Stimulated activated CD4-positive, alpha-beta T cell treated with anti-CD3 and anti-CD28 coated beads, TNF-alpha, amount 100 ng/mL, for 24 hours (primary cell): ENCODE data around the gene ERMP1.
"Not testable (repeated sequence)": the region's sequence is repeated elsewhere in the genome, so short reads cannot be mapped to it uniquely, and the experiment has no call there.

Experiments used
- DNase-seq, 3 experiments: peaks; one replicate each; pipeline ENCODE4 v3.0.0-alpha.2; 2020; ENCODE audit warnings: low read depth in 3 of 3

The ERMP1 gene

GRCh38 chr9:5832538-5833529 is at the start of gene ERMP1:
Gene ERMP1, minus strand, starts transcription at chr9:5833117. Its CDS starts 90 bp downstream, at chr9:5833027.
- DNase-seq, result peak; percentile 82 to 91 (median 84)

GRCh38 chr9:5882244-5883012 is 49.5 kb upstream of the ERMP1 start:
- not testable (repeated sequence) for DNase-seq

- DNase-seq, result no peak
These were observed 46.7 kb upstream of the ERMP1 start for GRCh38 chr9:5879419-5880181.

GRCh38 chr9:5876711-5877110 is 43.8 kb upstream of the ERMP1 start:
- no peak for DNase-seq

- DNase-seq, result no peak
These were observed 43.1 kb upstream of the ERMP1 start for GRCh38 chr9:5876026-5876425.

- DNase-seq, result no peak
These were observed 41.1 kb upstream of the ERMP1 start for GRCh38 chr9:5874048-5874447.

GRCh38 chr9:5873439-5873838 is 40.5 kb upstream of the ERMP1 start:
- DNase-seq, result no peak

GRCh38 chr9:5872511-5872910 is 39.6 kb upstream of the ERMP1 start:
- DNase-seq, result no peak

- no peak for DNase-seq
These were observed 38.9 kb upstream of the ERMP1 start for GRCh38 chr9:5871785-5872184.

- DNase-seq, result no peak
These were observed 37.8 kb upstream of the ERMP1 start for GRCh38 chr9:5870691-5871090.

- no peak for DNase-seq
These were observed 37.1 kb upstream of the ERMP1 start for GRCh38 chr9:5870020-5870339.

GRCh38 chr9:5869315-5870019 is 36.5 kb upstream of the ERMP1 start:
- DNase-seq, result peak in 1 of 3 experiments; percentile 33

- DNase-seq, result no peak
These were observed 35.3 kb upstream of the ERMP1 start for GRCh38 chr9:5868235-5868634.

- no peak for DNase-seq
These were observed 33.8 kb upstream of the ERMP1 start for GRCh38 chr9:5866685-5867084.

- DNase-seq, result no peak
These were observed 33.4 kb upstream of the ERMP1 start for GRCh38 chr9:5866272-5866671.

- DNase-seq, result no peak
These were observed 31.5 kb upstream of the ERMP1 start for GRCh38 chr9:5864446-5864845.

GRCh38 chr9:5863092-5863746 is 30.3 kb upstream of the ERMP1 start:
- DNase-seq, result no peak

- no peak for DNase-seq
These were observed 25.9 kb upstream of the ERMP1 start for GRCh38 chr9:5858833-5859232.

GRCh38 chr9:5857928-5858327 is 25.0 kb upstream of the ERMP1 start:
- DNase-seq, result no peak

- peak in 1 of 3 experiments; percentile 16 for DNase-seq
These were observed 21.3 kb upstream of the ERMP1 start for GRCh38 chr9:5854063-5854790.
